ENCODE measurements around the gene FAAP20. TPM values are rescaled to one million over a fixed set of nuclear protein-coding genes. Genes with fewer than 3 reads are reported as not detected.

Gene FAAP20
- total RNA-seq, 4 donors from 2014 or later = 16.5 to 31.2 (median 25.4) TPM

GRCh38 chr1:2199042-2199810, 4.7 kb upstream of the FAAP20 start:
- DNase-seq = peak; percentile 84 to 95 (median 89)
- H3K36me3 ChIP-seq = no peaks in the 10 kb centered on the region
- TF ChIP-seq POLR2A (IDR thresholded peaks at IDR 0.05) = peak; percentile 41 to 69
- peak in 1 of 6 experiments; percentile 7 for TF ChIP-seq CTCF (IDR thresholded peaks at IDR 0.05)
- H3K4me1 ChIP-seq = peaks cover 0 to 37% (median 13%) of the 10 kb centered on the region in 4 donors
- peak overlapping the region; percentile 58 to 91 (median 80) for H3K27ac ChIP-seq
- H3K4me3 ChIP-seq = peak overlapping the region; percentile 37 to 55 (median 44)
- H3K27me3 ChIP-seq = no peaks in the 10 kb centered on the region
- no peaks in the 10 kb centered on the region for H3K9me3 ChIP-seq

GRCh38 chr1:2198571-2198970, 4.0 kb upstream of the FAAP20 start:
- TF ChIP-seq POLR2A (IDR thresholded peaks at IDR 0.05) = no peak
- TF ChIP-seq CTCF (IDR thresholded peaks at IDR 0.05) = no peak
- Histone ChIP-seq H3K27me3 (no peaks in the 10 kb centered on the region), H3K9me3 (no peaks in the 10 kb centered on the region), H3K27ac (peak overlapping the region; percentile 58 to 91 (median 80)), H3K36me3 (no peaks in the 10 kb centered on the region), H3K4me3 (no peak overlapping the region), H3K4me1 (peaks cover 0 to 38% (median 13%) of the 10 kb centered on the region in 4 donors)
- peak in 1 of 3 donors; percentile 73 for DNase-seq

GRCh38 chr1:2197707-2198165, 3.2 kb upstream of the FAAP20 start:
- H3K4me3 ChIP-seq = no peak overlapping the region
- H3K36me3 ChIP-seq = no peaks in the 10 kb centered on the region
- no peaks in the 10 kb centered on the region for H3K9me3 ChIP-seq
- no peaks in the 10 kb centered on the region for H3K27me3 ChIP-seq
- no peak for TF ChIP-seq CTCF (IDR thresholded peaks at IDR 0.05)
- no peak for TF ChIP-seq POLR2A (IDR thresholded peaks at IDR 0.05)
- peak overlapping the region in 1 of 4 donors; percentile 91 for H3K27ac ChIP-seq
- H3K4me1 ChIP-seq = peaks cover 0 to 47% (median 13%) of the 10 kb centered on the region in 4 donors
- no peak for DNase-seq

GRCh38 chr1:2196901-2197638, 2.5 kb upstream of the FAAP20 start:
- DNase-seq = no peak
- no peaks in the 10 kb centered on the region for H3K36me3 ChIP-seq
- no peak overlapping the region for H3K4me3 ChIP-seq
- no peak overlapping the region for H3K27ac ChIP-seq
- H3K27me3 ChIP-seq = no peaks in the 10 kb centered on the region
- no peaks in the 10 kb centered on the region for H3K9me3 ChIP-seq
- no peak for TF ChIP-seq CTCF (IDR thresholded peaks at IDR 0.05)
- TF ChIP-seq POLR2A (IDR thresholded peaks at IDR 0.05) = no peak
- peaks cover 0 to 51% (median 13%) of the 10 kb centered on the region in 4 donors for H3K4me1 ChIP-seq

- TF ChIP-seq POLR2A (IDR thresholded peaks at IDR 0.05) = no peak
- TF ChIP-seq CTCF (IDR thresholded peaks at IDR 0.05) = no peak
- Histone ChIP-seq H3K27ac (peak overlapping the region; percentile 83 to 98 (median 89)), H3K27me3 (no peaks in the 10 kb centered on the region), H3K9me3 (no peaks in the 10 kb centered on the region), H3K4me1 (peaks cover 0 to 62% (median 13%) of the 10 kb centered on the region in 4 donors), H3K36me3 (no peaks in the 10 kb centered on the region), H3K4me3 (no peak overlapping the region)
- DNase-seq = no peak
These were observed 1.2 kb upstream of the FAAP20 start for GRCh38 chr1:2195785-2196184.

Data from Peyer's patch (tissue), 4 donors.